ENCODE results near the gene COX4I1. TPM values are rescaled to one million over a fixed set of nuclear protein-coding genes. Genes with fewer than 3 reads are reported as not detected.

The COX4I1 gene
- total RNA-seq (2021; ENCODE audit: unreplicated experiment) = 839 TPM
- 1,327 and 1,340 TPM in 2 replicates for polyA plus RNA-seq (2012)
- percentile 97 among the genes with signal in this experiment for Bru-seq, nascent RNA
- percentile 96 among the genes with signal in this experiment for BruChase-seq, experiment 1, labeled RNA remaining after a 6-hour chase
- percentile 95 among the genes with signal in this experiment for BruChase-seq, experiment 2, labeled RNA remaining after a 2-hour chase
- long read RNA-seq, transcript COX4I1-201 (5 exons, 708 nt) = major isoform, 476 of 836 reads
- long read RNA-seq, transcript COX4I1-202 (5 exons, 716 nt) = minor isoform, 7 of 836 reads
- long read RNA-seq, transcript COX4I1-217 (1 exons, 3,946 nt) = minor isoform, 304 of 836 reads
- long read RNA-seq, partial matches to known transcripts = 31 of 836 reads
- long read RNA-seq, other reads (novel, unspliced or antisense) = 9 of 836 reads

- Histone ChIP-seq H3K27me3 (ENCODE audit: insufficient read depth, low read length) (no peaks in the 10 kb centered on the region), H3K27ac (ENCODE audit: low read depth, low read length) (peak within 1 kb of the TSS; percentile 90), H4K20me1 (ENCODE audit: insufficient read depth) (peaks cover 7% of the 10 kb centered on the region; the same call in 1 of the 2 replicates), H3K9me3 (ENCODE audit: control insufficient read depth in 1 of 2, insufficient read depth in 1 of 2, low read depth in 1 of 2, low read length in 2 of 2) (no peaks in the 10 kb centered on the region), H3K36me3 (ENCODE audit: control insufficient read depth in 1 of 2, insufficient read depth in 2 of 2, low read length in 2 of 2) (peaks cover 43 to 57% of the 10 kb centered on the region in 2 experiments), H3K79me2 (ENCODE audit: insufficient read depth, low read length) (peaks cover 97% of the 10 kb centered on the region), H3K4me2 (ENCODE audit: low read length) (peak within 1 kb of the TSS; percentile 75), H3K9ac (ENCODE audit: low read length) (peak within 1 kb of the TSS; percentile 89), H3K9me2 (ENCODE audit: insufficient read depth) (no peaks in the 10 kb centered on the region), H2AFZ (ENCODE audit: low read depth, low read length, poor library complexity, severe bottlenecking) (no peak within 1 kb of the TSS), H3K4me1 (ENCODE audit: control insufficient read depth in 1 of 2, insufficient read depth in 2 of 2, low read length in 2 of 2) (peaks cover 11 to 22% of the 10 kb centered on the region in 2 experiments; a peak in 3 of 4 replicates), H3K4me3 (replicated peaks in 1 of 2; ENCODE audit: low read depth in 1 of 2, low read length in 2 of 2) (peak within 1 kb of the TSS; percentile 92 to 93)
- intact Hi-C loops (cut with micrococcal nuclease) = no loop called here
- DNase-seq (ENCODE audit: low read depth, low spot score) (peak; percentile 91), ATAC-seq (peak; percentile 94)
- ChIA-PET CTCF (interaction anchor here (1.5 kb wide), 1 partner anchor 20 kb away, joined by 6 read pairs; no protein-coding TSS in a partner anchor), RAD21 (ENCODE audit: low non-redundant PET in 1 of 2, low total read pairs in 2 of 2, uncharacterized antibody in 2 of 2, unreplicated experiment in 2 of 2) (no interaction called here), POLR2A (no interaction called here)
- no TSS peak for BruUV-seq (replicated peaks)
- peak; percentile 48; the same call in 1 of the 2 replicates for TF ChIP-seq CBX3 (IDR thresholded peaks at IDR 0.05; ENCODE audit: low read depth)
- peak; percentile 96 for TF ChIP-seq POLR2AphosphoS5 (IDR thresholded peaks at IDR 0.05; ENCODE audit: low read depth, low read length)
- no peak for TF ChIP-seq CTCF (IDR thresholded peaks at IDR 0.05 in 2 of 3, conservative IDR thresholded peaks at IDR 0.05 in 1 of 3; ENCODE audit: borderline replicate concordance in 1 of 3, insufficient read depth in 1 of 3, low read depth in 2 of 3, low read length in 2 of 3)
- TF ChIP-seq ZBTB33 (IDR thresholded peaks at IDR 0.05; ENCODE audit: extremely low read depth, insufficient replicate concordance, low read length) = peak; percentile 43
- no peak for TF ChIP-seq FOSL1 (IDR thresholded peaks at IDR 0.05; ENCODE audit: low read depth)
- TF ChIP-seq POLR2A (IDR thresholded peaks at IDR 0.05; ENCODE audit: borderline replicate concordance, extremely low read depth, insufficient read depth, insufficient read length) = peak; percentile 92
- peak; percentile 82 for TF ChIP-seq YY1 (IDR thresholded peaks at IDR 0.05; ENCODE audit: extremely low read depth, insufficient replicate concordance, low read depth, low read length)
- peak; percentile 39 for TF ChIP-seq TCF7L2 (IDR thresholded peaks at IDR 0.05; ENCODE audit: borderline replicate concordance, extremely low read depth, insufficient read depth, insufficient read length)
- TF ChIP-seq MAX (IDR thresholded peaks at IDR 0.05) = peak; percentile 91
- peak; percentile 99 for TF ChIP-seq ZFX (IDR thresholded peaks at IDR 0.05)
- TF ChIP-seq JUND (IDR thresholded peaks at IDR 0.05) = no peak
- no peak for TF ChIP-seq EZH2phosphoT487 (IDR thresholded peaks at IDR 0.05; ENCODE audit: borderline replicate concordance)
- TF ChIP-seq ELF1 (IDR thresholded peaks at IDR 0.05; ENCODE audit: borderline replicate concordance, low read depth) = peak; percentile 86
- no peak for TF ChIP-seq REST (IDR thresholded peaks at IDR 0.05; ENCODE audit: low read depth)
- no peak for TF ChIP-seq RAD21 (IDR thresholded peaks at IDR 0.05; ENCODE audit: low read depth)
- TF ChIP-seq SIN3A (IDR thresholded peaks at IDR 0.05; ENCODE audit: low read depth) = peak; percentile 98
Measured at GRCh38 chr16:85799497-85800320, at the start of gene COX4I1, which contains the start of gene EMC8. COX4I1 (plus strand) TSS chr16:85799695; CDS start chr16:85801206, 1,511 bp downstream. EMC8 (minus strand) TSS chr16:85799544; CDS start chr16:85799295, 249 bp downstream.

All from HCT116 (cell line).